ENCODE data around the gene RNF207.

DNA sequence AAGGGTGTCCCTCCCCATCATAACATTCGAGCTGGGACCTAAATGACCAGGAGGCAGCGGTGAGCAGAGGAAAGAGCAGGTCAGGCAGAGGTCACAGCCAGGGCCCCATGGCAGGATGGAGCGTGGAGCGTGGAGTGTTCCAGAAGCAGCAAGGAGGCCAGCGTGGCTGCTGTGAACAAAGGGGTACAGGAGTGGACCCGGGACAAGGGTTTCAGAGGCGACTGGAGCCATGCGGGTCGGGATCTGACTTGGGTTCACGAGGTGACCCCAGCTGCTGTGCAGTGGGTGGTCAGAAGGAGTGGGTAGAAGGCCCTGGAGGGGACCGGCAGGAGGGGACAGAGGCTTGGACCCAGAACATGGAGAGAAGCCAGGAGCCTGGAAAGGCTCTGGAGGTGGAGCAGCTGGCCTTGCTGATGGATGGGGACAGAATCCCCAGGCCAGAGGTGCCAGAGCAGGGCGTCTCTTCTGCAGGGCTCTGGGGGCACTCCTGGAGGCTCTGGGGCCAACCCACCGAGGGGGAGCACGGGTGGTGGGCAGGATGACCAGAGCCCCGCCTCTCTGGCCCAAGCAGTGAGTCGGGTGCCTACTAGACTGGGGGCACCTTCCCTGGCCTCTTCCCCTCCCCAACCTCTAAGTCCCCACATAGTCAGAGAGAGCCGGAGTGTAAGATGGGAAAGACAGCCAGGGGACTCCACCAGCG lies 28.1 kb upstream of the RNF207 start:
- TF ChIP-seq, protein P1, sequence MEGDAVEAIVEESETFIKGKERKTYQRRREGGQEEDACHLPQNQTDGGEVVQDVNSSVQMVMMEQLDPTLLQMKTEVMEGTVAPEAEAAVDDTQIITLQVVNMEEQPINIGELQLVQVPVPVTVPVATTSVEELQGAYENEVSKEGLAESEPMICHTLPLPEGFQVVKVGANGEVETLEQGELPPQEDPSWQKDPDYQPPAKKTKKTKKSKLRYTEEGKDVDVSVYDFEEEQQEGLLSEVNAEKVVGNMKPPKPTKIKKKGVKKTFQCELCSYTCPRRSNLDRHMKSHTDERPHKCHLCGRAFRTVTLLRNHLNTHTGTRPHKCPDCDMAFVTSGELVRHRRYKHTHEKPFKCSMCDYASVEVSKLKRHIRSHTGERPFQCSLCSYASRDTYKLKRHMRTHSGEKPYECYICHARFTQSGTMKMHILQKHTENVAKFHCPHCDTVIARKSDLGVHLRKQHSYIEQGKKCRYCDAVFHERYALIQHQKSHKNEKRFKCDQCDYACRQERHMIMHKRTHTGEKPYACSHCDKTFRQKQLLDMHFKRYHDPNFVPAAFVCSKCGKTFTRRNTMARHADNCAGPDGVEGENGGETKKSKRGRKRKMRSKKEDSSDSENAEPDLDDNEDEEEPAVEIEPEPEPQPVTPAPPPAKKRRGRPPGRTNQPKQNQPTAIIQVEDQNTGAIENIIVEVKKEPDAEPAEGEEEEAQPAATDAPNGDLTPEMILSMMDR (IDR thresholded peaks at IDR 0.05; ENCODE audit: low read depth, low read length) = no peak
- no peak for TF ChIP-seq EZH2phosphoT487 (IDR thresholded peaks at IDR 0.05; ENCODE audit: low read depth)

All from OCI-LY3 (cell line).